Mesenchymal stem cell (in vitro differentiated cells and primary cell): Measurements from ENCODE around the gene GPA33.
"Not testable (repeated sequence)": the region's sequence is repeated elsewhere in the genome, so short reads cannot be mapped to it uniquely, and the experiment has no call there.

Experiments
- DNase-seq: peaks from one replicate; pipeline ENCODE4 v3.0.0-alpha.2; 2013
- H2AFZ ChIP-seq: one replicate; pipeline ENCODE4 v1.6.1; 2013; ENCODE audit warnings: low read depth, mild to moderate bottlenecking, control low read depth, inconsistent platforms, low read length, moderate library complexity
- H2AK5ac ChIP-seq: 2 replicates; pipeline ENCODE4 v1.6.1; 2013; ENCODE audit warnings: low read length, moderate library complexity, mild to moderate bottlenecking, inconsistent platforms; ENCODE audit not compliant: severe bottlenecking
- H2BK120ac ChIP-seq: one replicate; pipeline ENCODE4 v1.6.1; 2013; ENCODE audit warnings: low read depth, mild to moderate bottlenecking, inconsistent platforms, low read length, moderate library complexity
- H2BK12ac ChIP-seq, 2 experiments: one replicate each; pipeline ENCODE4 v1.6.1; 2013; ENCODE audit warnings: inconsistent platforms in 2 of 2, low read length in 2 of 2, mild to moderate bottlenecking in 2 of 2, moderate library complexity in 2 of 2, control low read depth in 1 of 2
- H2BK15ac ChIP-seq: one replicate; pipeline ENCODE4 v1.6.1; 2013; ENCODE audit warnings: mild to moderate bottlenecking, low read depth, inconsistent platforms; ENCODE audit not compliant: poor library complexity, severe bottlenecking
- H2BK5ac ChIP-seq: 2 replicates; pipeline ENCODE4 v1.6.1; 2013; ENCODE audit warnings: low read depth, mild to moderate bottlenecking, low read length, control low read depth, inconsistent platforms; ENCODE audit not compliant: poor library complexity, severe bottlenecking
- H3K14ac ChIP-seq, 2 experiments: one replicate each; pipeline ENCODE4 v1.6.1; 2013; ENCODE audit warnings: inconsistent platforms in 2 of 2, low read length in 2 of 2, control low read depth in 1 of 2, mild to moderate bottlenecking in 1 of 2, moderate library complexity in 1 of 2
- H3K18ac ChIP-seq, 2 experiments: one replicate each; pipeline ENCODE4 v1.6.1; 2013; ENCODE audit warnings: inconsistent platforms in 2 of 2, low read length in 2 of 2, control low read depth in 1 of 2, low read depth in 1 of 2, mild to moderate bottlenecking in 1 of 2
- H3K23ac ChIP-seq, 2 experiments: one replicate each; pipeline ENCODE4 v1.6.1; 2013; ENCODE audit warnings: inconsistent platforms in 2 of 2, low read length in 2 of 2, mild to moderate bottlenecking in 2 of 2, moderate library complexity in 2 of 2, control low read depth in 1 of 2
- H3K27ac ChIP-seq: 2 replicates; pipeline ENCODE4 v1.5.1; 2013; ENCODE audit warnings: mild to moderate bottlenecking, moderate library complexity, low read length, control low read depth, inconsistent platforms; ENCODE audit not compliant: poor library complexity, severe bottlenecking
- H3K27me3 ChIP-seq, 2 experiments: 2 replicates each; pipeline versions ENCODE4 v1.6.1 to v1.7.0; 2013; ENCODE audit warnings: low read length in 2 of 2, mild to moderate bottlenecking in 2 of 2, moderate library complexity in 2 of 2, control low read depth in 1 of 2, inconsistent platforms in 1 of 2; ENCODE audit not compliant: control insufficient read depth in 1 of 2, insufficient read depth in 1 of 2
- H3K36me3 ChIP-seq, 2 experiments: 2 replicates each; pipeline versions ENCODE4 v1.6.1 to v1.7.0; 2013; ENCODE audit warnings: low read length in 2 of 2, control low read depth in 1 of 2, inconsistent platforms in 1 of 2, low read depth in 1 of 2, mild to moderate bottlenecking in 1 of 2; ENCODE audit not compliant: insufficient read depth in 2 of 2, control insufficient read depth in 1 of 2
- H3K4ac ChIP-seq, 2 experiments: one replicate each; pipeline ENCODE4 v1.6.1; 2013; ENCODE audit warnings: inconsistent platforms in 2 of 2, low read length in 2 of 2, mild to moderate bottlenecking in 2 of 2, moderate library complexity in 2 of 2, control low read depth in 1 of 2, low read depth in 1 of 2
- H3K4me1 ChIP-seq: 2 replicates; pipeline ENCODE4 v1.6.1; 2013; ENCODE audit warnings: low read depth, low read length, control low read depth; ENCODE audit not compliant: control insufficient read depth, insufficient read depth
- H3K4me2 ChIP-seq: 2 replicates; pipeline ENCODE4 v1.6.1; 2013; ENCODE audit warnings: low read length, mild to moderate bottlenecking, inconsistent platforms; ENCODE audit not compliant: poor library complexity, severe bottlenecking
- H3K4me3 ChIP-seq, 2 experiments: 2 replicates each; pipeline versions ENCODE4 v1.5.1 to v1.7.0; 2013; ENCODE audit warnings: low read length in 2 of 2, mild to moderate bottlenecking in 2 of 2, control low read depth in 1 of 2, low read depth in 1 of 2; ENCODE audit not compliant: insufficient read depth in 1 of 2
- H3K79me1 ChIP-seq: replicated peaks from 2 replicates; pipeline ENCODE4 v1.6.1; 2013; ENCODE audit warnings: mild to moderate bottlenecking, control low read depth, low read length, inconsistent platforms; ENCODE audit not compliant: poor library complexity, severe bottlenecking
- H3K9ac ChIP-seq: 2 replicates; pipeline ENCODE4 v1.7.0; 2013; ENCODE audit warnings: mild to moderate bottlenecking, low read length, moderate library complexity
- H3K9me3 ChIP-seq: 2 replicates; pipeline ENCODE4 v1.7.0; 2013; ENCODE audit warnings: mild to moderate bottlenecking, low read length; ENCODE audit not compliant: control insufficient read depth
- H4K8ac ChIP-seq: one replicate; pipeline ENCODE4 v1.6.1; 2013; ENCODE audit warnings: inconsistent platforms, mild to moderate bottlenecking, low read length, moderate library complexity
- H4K91ac ChIP-seq: one replicate; pipeline ENCODE4 v1.6.1; 2013; ENCODE audit warnings: mild to moderate bottlenecking, low read length, inconsistent platforms
- whole genome bisulfite sequencing: methylation state at CpG from one replicate; pipeline ENCODE4 v1.1.7; 2013; ENCODE audit warnings: mixed read lengths; 5-methylcytosine and 5-hydroxymethylcytosine counted together

The GPA33 gene

DNA sequence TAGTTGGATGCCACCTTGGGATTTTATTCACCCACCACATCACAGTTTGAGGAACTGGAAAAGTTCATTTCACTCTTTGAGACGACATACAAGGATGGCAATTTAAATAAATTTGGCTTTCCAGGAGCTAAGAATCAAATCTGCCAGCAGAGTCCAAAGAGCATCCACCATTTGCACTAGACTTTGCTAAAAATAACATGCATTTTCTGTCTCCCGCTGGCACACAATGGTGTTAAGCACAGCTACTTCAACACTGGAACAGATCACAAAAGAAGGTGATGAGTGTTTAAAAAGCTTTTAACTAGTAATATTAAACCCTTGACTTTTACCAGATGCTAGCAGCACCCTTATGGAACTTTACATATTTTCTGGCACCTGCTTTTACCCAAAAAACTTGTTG is 56.5 kb downstream of the GPA33 start:
- no peak overlapping the region for H3K14ac ChIP-seq
- H2BK15ac ChIP-seq, result no peak overlapping the region
- H2AK5ac ChIP-seq, result no peak overlapping the region
- H3K9me3 ChIP-seq, result no peaks in the 10 kb centered on the region
- H4K8ac ChIP-seq, result no peak overlapping the region
- no peak overlapping the region for H3K9ac ChIP-seq
- H2BK120ac ChIP-seq, result no peak overlapping the region
- H3K4ac ChIP-seq, result no peak overlapping the region
- H2BK5ac ChIP-seq, result no peak overlapping the region
- H3K36me3 ChIP-seq, result no peaks in the 10 kb centered on the region
- no peak overlapping the region for H3K23ac ChIP-seq
- DNase-seq, result no peak
- no peak overlapping the region for H3K18ac ChIP-seq
- H3K27me3 ChIP-seq, result peaks cover 0 to 6% of the 10 kb centered on the region in 2 experiments
- no peak overlapping the region for H3K4me3 ChIP-seq
- no peak overlapping the region for H3K4me2 ChIP-seq
- H2BK12ac ChIP-seq, result no peak overlapping the region
- 81% methylated on average over 1 of the region's 2 CpGs for WGBS
- H3K79me1 ChIP-seq, result no peaks in the 10 kb centered on the region
- H2AFZ ChIP-seq, result no peak overlapping the region
- H3K4me1 ChIP-seq, result no peaks in the 10 kb centered on the region
- H4K91ac ChIP-seq, result no peak overlapping the region
- no peak overlapping the region for H3K27ac ChIP-seq

GRCh38 chr1:167029553-167029952 is 60.6 kb downstream of the GPA33 start:
- H3K9me3 ChIP-seq, H3K14ac ChIP-seq, DNase-seq, H3K23ac ChIP-seq, H3K18ac ChIP-seq, H3K79me1 ChIP-seq, H3K4ac ChIP-seq, H3K4me3 ChIP-seq, H2BK120ac ChIP-seq, H3K27ac ChIP-seq, H2BK12ac ChIP-seq, H3K4me1 ChIP-seq, H3K36me3 ChIP-seq, H4K8ac ChIP-seq, H3K9ac ChIP-seq, H4K91ac ChIP-seq, H3K4me2 ChIP-seq, H2BK5ac ChIP-seq, H2AK5ac ChIP-seq, H2BK15ac ChIP-seq, H3K27me3 ChIP-seq, H2AFZ ChIP-seq: not testable (repeated sequence)
- 94% methylated on average over 24 of the region's 27 CpGs for WGBS

GRCh38 chr1:167022384-167022783 is 67.8 kb downstream of the GPA33 start:
- no peak overlapping the region for H2BK120ac ChIP-seq
- no CpG with 5 or more reads among the region's 1 CpG for WGBS
- no peak overlapping the region for H2BK12ac ChIP-seq
- H2BK15ac ChIP-seq, result no peak overlapping the region
- H3K4me1 ChIP-seq, result no peaks in the 10 kb centered on the region
- H3K9me3 ChIP-seq, result no peaks in the 10 kb centered on the region
- H3K14ac ChIP-seq, result no peak overlapping the region
- H3K4me3 ChIP-seq, result no peak overlapping the region
- H3K23ac ChIP-seq, result no peak overlapping the region
- no peak overlapping the region for H2BK5ac ChIP-seq
- H3K9ac ChIP-seq, result no peak overlapping the region
- no peak for DNase-seq
- no peaks in the 10 kb centered on the region for H3K79me1 ChIP-seq
- no peak overlapping the region for H3K27ac ChIP-seq
- H3K4ac ChIP-seq, result no peak overlapping the region
- H4K8ac ChIP-seq, result no peak overlapping the region
- no peaks in the 10 kb centered on the region for H3K36me3 ChIP-seq
- no peak overlapping the region for H3K18ac ChIP-seq
- H4K91ac ChIP-seq, result no peak overlapping the region
- no peak overlapping the region for H3K4me2 ChIP-seq
- H2AK5ac ChIP-seq, result no peak overlapping the region
- H2AFZ ChIP-seq, result no peak overlapping the region
- H3K27me3 ChIP-seq, result no peaks in the 10 kb centered on the region

GRCh38 chr1:167016100-167016750 is 74.0 kb downstream of the GPA33 start:
- no peak overlapping the region for H3K27ac ChIP-seq
- H2AK5ac ChIP-seq, result no peak overlapping the region
- H3K4ac ChIP-seq, result no peak overlapping the region
- H3K9me3 ChIP-seq, result no peaks in the 10 kb centered on the region
- DNase-seq, result no peak
- no peak overlapping the region for H2BK12ac ChIP-seq
- H3K14ac ChIP-seq, result no peak overlapping the region
- H3K4me2 ChIP-seq, result no peak overlapping the region
- no peaks in the 10 kb centered on the region for H3K36me3 ChIP-seq
- no peak overlapping the region for H4K91ac ChIP-seq
- no peaks in the 10 kb centered on the region for H3K4me1 ChIP-seq
- no peak overlapping the region for H2BK15ac ChIP-seq
- no peak overlapping the region for H2BK120ac ChIP-seq
- H3K18ac ChIP-seq, result no peak overlapping the region
- H2AFZ ChIP-seq, result no peak overlapping the region
- H2BK5ac ChIP-seq, result no peak overlapping the region
- no peak overlapping the region for H3K4me3 ChIP-seq
- no peak overlapping the region for H3K23ac ChIP-seq
- peaks cover 5 to 6% of the 10 kb centered on the region in 2 experiments for H3K27me3 ChIP-seq
- H4K8ac ChIP-seq, result no peak overlapping the region
- WGBS, result 67% methylated on average over 5 of the region's 6 CpGs
- no peak overlapping the region for H3K9ac ChIP-seq
- H3K79me1 ChIP-seq, result no peaks in the 10 kb centered on the region
